DMS53 (cell line): ENCODE data around the gene APOBEC3H.

Experiments used
- DNase-seq: peaks from one replicate; lab custom pipeline; 2025; lab: John Stamatoyannopoulos, UW

The APOBEC3H gene

GRCh38 chr22:39110631-39111561 lies 13.9 kb downstream of the APOBEC3H start:
- DNase-seq = peak; percentile 20

- no peak for DNase-seq
Measured at GRCh38 chr22:39114112-39114511, 17.1 kb downstream of the APOBEC3H start.

- no peak for DNase-seq
Measured at GRCh38 chr22:39115570-39115969, 18.5 kb downstream of the APOBEC3H start.

- no peak for DNase-seq
Measured at GRCh38 chr22:39115977-39116621, 19.1 kb downstream of the APOBEC3H start.

GRCh38 chr22:39117585-39118191 lies 20.6 kb downstream of the APOBEC3H start:
- peak; percentile 68 for DNase-seq

DNA sequence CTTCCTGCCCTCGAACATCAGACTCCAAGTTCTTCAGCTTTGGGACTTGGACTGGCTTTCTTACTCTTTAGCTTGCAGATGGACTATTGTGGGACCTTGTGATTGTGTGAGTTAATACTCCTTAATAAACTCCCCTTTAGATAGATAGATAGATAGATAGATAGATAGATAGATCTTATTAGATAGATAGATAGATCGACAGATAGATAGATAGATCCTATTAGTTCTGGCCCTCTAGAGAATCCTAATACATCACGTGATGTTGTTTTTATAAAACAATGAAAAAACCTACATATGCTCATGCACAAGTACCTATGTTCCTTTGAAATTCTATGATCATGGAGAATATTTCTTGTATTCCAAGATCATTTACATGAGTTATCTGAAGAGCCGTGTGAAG lies 23.9 kb downstream of the APOBEC3H start:
- no peak for DNase-seq

DNA sequence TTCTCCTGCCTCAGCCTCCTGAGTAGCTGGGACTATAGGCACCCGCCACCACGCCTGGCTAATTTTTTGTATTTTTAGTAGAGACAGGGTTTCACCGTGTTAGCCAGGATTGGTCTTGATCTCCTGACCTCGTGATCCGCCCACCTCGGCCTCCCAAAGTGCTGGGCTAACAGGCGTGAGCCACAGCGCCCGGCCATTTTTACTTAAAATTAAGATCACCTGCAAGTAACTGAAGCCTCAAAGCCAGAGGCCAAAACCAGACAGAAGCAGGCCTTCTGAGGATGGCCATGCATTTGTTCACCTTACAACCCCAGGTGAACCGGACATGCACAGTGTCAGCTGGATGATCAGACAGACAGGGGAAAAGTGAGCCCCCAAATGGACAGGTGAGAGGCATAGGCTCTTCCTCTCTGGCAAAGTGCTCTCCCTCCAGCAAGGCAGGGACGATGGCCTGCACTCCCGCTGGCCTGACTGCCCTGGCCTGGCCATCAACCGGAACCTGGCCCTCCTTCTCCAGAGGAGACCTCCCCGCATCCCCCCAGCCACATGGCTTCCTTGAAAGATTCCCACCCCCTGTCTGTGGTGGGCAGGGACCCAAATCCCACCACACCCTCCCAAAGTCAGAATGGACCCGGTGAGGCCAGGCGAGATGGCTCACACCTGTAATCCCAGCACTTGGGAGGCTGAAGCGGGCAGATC lies 25.9 kb downstream of the APOBEC3H start:
- DNase-seq = no peak

GRCh38 chr22:39123751-39124581 lies 26.9 kb downstream of the APOBEC3H start:
- no peak for DNase-seq

- DNase-seq = peak; percentile 29
Measured at GRCh38 chr22:39125622-39126021, 28.6 kb downstream of the APOBEC3H start.

DNA sequence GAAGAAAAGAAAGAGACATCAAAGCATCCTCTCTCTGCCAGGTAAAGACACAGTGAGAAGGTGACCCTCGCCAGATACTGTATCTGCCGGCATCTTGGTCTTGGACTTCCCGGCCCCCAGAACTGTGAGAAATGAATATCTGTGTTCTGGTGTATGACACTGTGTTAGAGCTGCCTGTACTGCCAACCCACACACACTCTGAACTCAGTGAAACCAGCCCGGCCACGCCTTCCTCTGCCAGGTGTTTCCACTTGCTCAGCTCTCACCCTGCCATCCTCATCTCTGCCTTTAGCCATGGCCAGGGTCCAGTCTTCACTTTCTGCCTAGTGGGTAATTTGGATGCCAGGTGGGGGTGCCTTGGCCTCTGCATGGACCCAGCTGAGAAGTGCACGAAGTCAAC lies 31.5 kb downstream of the APOBEC3H start:
- no peak for DNase-seq

- no peak for DNase-seq
Measured at GRCh38 chr22:39129081-39129480, 32.0 kb downstream of the APOBEC3H start.

- no peak for DNase-seq
Measured at GRCh38 chr22:39129746-39130145, 32.7 kb downstream of the APOBEC3H start.

GRCh38 chr22:39130152-39130704 lies 33.2 kb downstream of the APOBEC3H start:
- DNase-seq = no peak

DNA sequence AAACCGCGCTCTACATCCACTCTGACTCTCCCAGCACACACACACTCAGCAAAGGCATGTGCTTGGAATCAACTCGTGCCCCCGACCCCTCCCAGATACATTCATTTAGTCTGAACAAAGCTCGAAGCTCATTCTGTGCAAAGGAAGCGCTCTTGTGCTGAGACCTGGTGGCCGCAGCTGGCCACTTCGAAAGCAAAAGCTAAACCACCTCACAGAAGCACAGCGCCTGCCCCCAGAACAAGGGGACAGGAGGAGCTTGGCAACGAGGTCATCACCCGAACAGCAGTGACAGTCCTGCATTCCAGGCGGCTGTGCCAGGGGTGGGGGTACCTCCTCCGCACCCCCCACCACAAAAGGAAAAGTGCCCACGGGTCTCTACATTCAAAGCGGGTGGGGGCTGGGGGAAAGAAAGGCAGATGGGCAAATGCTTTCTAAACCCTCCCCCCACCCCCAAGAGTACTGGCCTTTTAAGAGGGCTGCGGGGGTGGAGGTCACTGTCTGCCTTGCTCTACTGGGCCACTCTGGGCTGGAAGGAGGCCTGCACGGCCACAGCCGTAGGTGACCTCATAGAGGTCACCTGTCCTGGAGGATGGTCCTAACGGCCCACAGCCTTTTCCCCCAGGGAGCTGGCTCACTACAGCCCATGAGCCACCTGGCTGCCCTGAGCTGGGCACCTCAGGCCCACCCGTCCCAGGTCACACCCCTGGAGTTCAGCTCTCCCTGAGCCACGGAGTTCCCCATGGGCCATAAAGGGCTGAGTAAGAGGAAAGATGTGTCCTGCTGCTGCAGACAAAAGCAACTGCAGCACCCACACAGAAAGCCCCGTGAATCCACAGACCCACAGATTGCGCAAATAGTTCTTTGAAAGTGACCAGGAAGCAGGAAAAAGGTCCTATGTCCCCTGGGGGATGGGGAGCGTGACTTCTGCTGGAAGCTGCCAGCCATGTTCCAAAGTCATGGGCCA lies 34.1 kb downstream of the APOBEC3H start:
- DNase-seq = no peak

- no peak for DNase-seq
Measured at GRCh38 chr22:39132281-39132680, 35.2 kb downstream of the APOBEC3H start.

DNA sequence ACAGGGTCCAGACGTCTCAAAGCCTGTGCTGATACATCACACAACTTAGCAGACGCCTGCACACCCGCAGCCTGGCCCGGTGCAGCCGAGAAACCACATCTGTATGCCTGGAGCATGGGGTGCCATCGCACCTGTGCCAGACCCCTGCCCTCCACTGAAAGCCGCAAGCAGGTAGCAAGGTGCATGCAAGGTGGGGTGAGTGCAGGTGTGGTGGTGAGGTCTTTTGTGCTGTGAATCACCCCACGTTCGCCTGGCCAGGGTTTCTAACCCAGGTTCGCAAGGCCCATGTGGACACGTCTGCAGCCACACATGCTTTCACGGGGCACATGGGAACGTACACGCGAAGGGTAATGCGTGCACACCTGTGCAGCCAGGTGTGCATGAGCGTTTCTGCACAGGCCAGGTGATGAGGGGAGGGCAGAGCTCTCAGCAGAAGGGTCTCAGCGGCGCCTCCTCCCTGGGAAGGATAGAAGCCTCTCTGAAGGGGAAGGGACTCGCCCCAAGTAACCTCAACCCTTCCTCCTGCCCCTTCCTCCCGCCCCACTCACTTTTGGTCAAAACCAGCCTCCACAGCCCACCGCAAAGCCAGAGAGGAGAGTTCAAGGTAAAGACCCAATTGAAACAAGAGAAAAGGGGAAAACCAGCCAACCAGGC lies 36.0 kb downstream of the APOBEC3H start:
- DNase-seq = no peak

- DNase-seq = no peak
Measured at GRCh38 chr22:39133871-39134270, 36.8 kb downstream of the APOBEC3H start.

DNA sequence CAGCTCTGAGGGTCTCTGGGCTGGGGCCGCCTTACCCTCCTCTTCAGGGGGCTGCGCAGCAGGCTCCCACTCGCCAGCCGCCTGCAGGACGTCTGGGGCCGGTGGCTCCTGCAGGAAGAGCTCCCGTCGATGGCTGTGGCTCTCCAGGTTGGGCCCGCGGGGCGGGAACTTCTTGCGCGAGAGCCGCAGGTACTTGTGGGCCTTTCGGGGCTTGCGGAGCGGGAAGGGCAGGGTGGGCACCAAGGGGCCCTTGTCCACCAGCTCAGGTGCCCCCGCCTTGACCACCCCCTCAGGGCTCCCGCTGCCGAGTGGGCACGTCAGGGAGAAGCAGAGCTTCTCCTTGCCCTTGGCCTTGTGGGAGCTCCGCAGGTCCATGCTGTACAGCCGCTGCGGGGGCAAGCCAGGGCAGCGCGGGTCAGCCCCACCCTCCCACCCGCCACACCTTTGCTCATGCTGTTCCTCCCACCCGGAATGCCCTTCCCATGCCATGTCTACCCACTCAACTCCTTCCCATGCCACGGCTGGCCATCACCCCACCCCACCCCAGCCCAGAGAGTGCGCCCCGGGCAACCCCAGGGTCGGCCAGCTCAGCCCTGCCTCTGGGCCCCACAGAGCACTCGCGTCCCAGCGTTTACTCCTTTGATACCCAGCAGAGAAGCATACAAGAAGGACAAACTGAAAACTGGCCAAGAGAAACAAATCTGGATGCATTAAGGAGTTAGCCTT lies 37.5 kb downstream of the APOBEC3H start:
- no peak for DNase-seq
